IgD-negative memory B cell (primary cell): ENCODE data around the gene SUV39H1. TPM values are rescaled to one million over a fixed set of nuclear protein-coding genes. Genes with fewer than 3 reads are reported as not detected.

Experiments used
- H3K27ac Mint-ChIP-seq, 3 donors: one replicate each; pipeline ENCODE4 v1.8.0; 2020 to 2022; ENCODE audit warnings: mild to moderate bottlenecking in 3 of 3, mixed read lengths in 3 of 3, moderate library complexity in 1 of 3
- H3K27me3 Mint-ChIP-seq: one replicate; pipeline ENCODE4 v1.8.0; 2021; ENCODE audit warnings: mixed read lengths
- H3K36me3 Mint-ChIP-seq: one replicate; pipeline ENCODE4 v1.8.0; 2020; ENCODE audit warnings: mild to moderate bottlenecking, mixed read lengths
- H3K4me1 Mint-ChIP-seq, 3 donors: one replicate each; pipeline ENCODE4 v1.8.0; 2020 to 2022; ENCODE audit warnings: mixed read lengths in 3 of 3, mild to moderate bottlenecking in 1 of 3
- H3K4me3 Mint-ChIP-seq, 4 donors: one replicate each; pipeline ENCODE4 v1.8.0; 2020 to 2022; ENCODE audit warnings: mild to moderate bottlenecking in 4 of 4, mixed read lengths in 4 of 4, moderate library complexity in 3 of 4
- H3K9me3 Mint-ChIP-seq, 3 donors: one replicate each; pipeline ENCODE4 v1.8.0; 2020 to 2021; ENCODE audit warnings: mixed read lengths in 3 of 3, mild to moderate bottlenecking in 1 of 3
- polyA plus RNA-seq: library from polyadenylated mRNA; unstranded; fragments of 300-500 nt; fragmentation: Illumina TruSeq; gene quantifications from one replicate; pipeline ENCODE4 v1.2.3, GENCODE V29; 2021

Gene SUV39H1
- polyA plus RNA-seq, 1 donor from 2014 or later, result 8.6 TPM

GRCh38 chrX:48714573-48714972, 18.0 kb downstream of the SUV39H1 start:
- Mint-ChIP-seq H3K4me1 (no peaks in the 10 kb centered on the region), H3K36me3 (no peaks in the 10 kb centered on the region), H3K9me3 (peaks cover 0 to 2% (median 0%) of the 10 kb centered on the region in 3 donors), H3K4me3 (no peak overlapping the region), H3K27ac (peak overlapping the region in 1 of 3 donors; percentile 5), H3K27me3 (no peaks in the 10 kb centered on the region)

GRCh38 chrX:48715072-48715471, 18.5 kb downstream of the SUV39H1 start:
- Mint-ChIP-seq H3K4me1 (no peaks in the 10 kb centered on the region), H3K27ac (no peak overlapping the region), H3K4me3 (no peak overlapping the region)

GRCh38 chrX:48715876-48716502, 19.5 kb downstream of the SUV39H1 start:
- Mint-ChIP-seq H3K4me1 (no peaks in the 10 kb centered on the region), H3K36me3 (no peaks in the 10 kb centered on the region), H3K27ac (no peak overlapping the region), H3K27me3 (no peaks in the 10 kb centered on the region), H3K4me3 (no peak overlapping the region), H3K9me3 (peaks cover 0 to 2% (median 0%) of the 10 kb centered on the region in 3 donors)

More at GRCh38 chrX:48715072-48715471, 18.5 kb downstream of the SUV39H1 start:
- H3K36me3 Mint-ChIP-seq, result no peaks in the 10 kb centered on the region
- no peaks in the 10 kb centered on the region for H3K27me3 Mint-ChIP-seq
- peaks cover 0 to 2% (median 0%) of the 10 kb centered on the region in 3 donors for H3K9me3 Mint-ChIP-seq

GRCh38 chrX:48719958-48720357, 23.4 kb downstream of the SUV39H1 start:
- peaks cover 0 to 2% (median 0%) of the 10 kb centered on the region in 3 donors for H3K9me3 Mint-ChIP-seq
- H3K27ac Mint-ChIP-seq, result no peak overlapping the region
- no peaks in the 10 kb centered on the region for H3K36me3 Mint-ChIP-seq
- no peak overlapping the region for H3K4me3 Mint-ChIP-seq
- no peaks in the 10 kb centered on the region for H3K4me1 Mint-ChIP-seq
- no peaks in the 10 kb centered on the region for H3K27me3 Mint-ChIP-seq

- Mint-ChIP-seq H3K4me1 (no peaks in the 10 kb centered on the region), H3K27me3 (no peaks in the 10 kb centered on the region), H3K27ac (no peak overlapping the region), H3K36me3 (no peaks in the 10 kb centered on the region), H3K9me3 (peaks cover 0 to 2% (median 0%) of the 10 kb centered on the region in 3 donors), H3K4me3 (no peak overlapping the region)
These were observed 24.2 kb downstream of the SUV39H1 start for GRCh38 chrX:48720577-48721250.

- no peak overlapping the region for H3K4me3 Mint-ChIP-seq
- peaks cover 0 to 2% (median 0%) of the 10 kb centered on the region in 3 donors for H3K9me3 Mint-ChIP-seq
- no peaks in the 10 kb centered on the region for H3K36me3 Mint-ChIP-seq
- H3K27ac Mint-ChIP-seq, result no peak overlapping the region
- H3K4me1 Mint-ChIP-seq, result no peaks in the 10 kb centered on the region
- no peaks in the 10 kb centered on the region for H3K27me3 Mint-ChIP-seq
These were observed 25.4 kb downstream of the SUV39H1 start for GRCh38 chrX:48721916-48722315.

- Mint-ChIP-seq H3K27me3 (no peaks in the 10 kb centered on the region), H3K4me3 (no peak overlapping the region), H3K9me3 (no peaks in the 10 kb centered on the region), H3K27ac (no peak overlapping the region), H3K4me1 (no peaks in the 10 kb centered on the region), H3K36me3 (no peaks in the 10 kb centered on the region)
These were observed 30.1 kb downstream of the SUV39H1 start for GRCh38 chrX:48726596-48726995.

GRCh38 chrX:48728653-48729052, 32.1 kb downstream of the SUV39H1 start:
- H3K27ac Mint-ChIP-seq, result no peak overlapping the region
- H3K4me3 Mint-ChIP-seq, result no peak overlapping the region
- no peaks in the 10 kb centered on the region for H3K9me3 Mint-ChIP-seq
- no peaks in the 10 kb centered on the region for H3K4me1 Mint-ChIP-seq
- H3K27me3 Mint-ChIP-seq, result no peaks in the 10 kb centered on the region
- peaks cover 3% of the 10 kb centered on the region for H3K36me3 Mint-ChIP-seq

- H3K4me1 Mint-ChIP-seq, result peaks cover 9 to 12% (median 10%) of the 10 kb centered on the region in 3 donors
- H3K9me3 Mint-ChIP-seq, result no peaks in the 10 kb centered on the region
- no peaks in the 10 kb centered on the region for H3K27me3 Mint-ChIP-seq
- peak overlapping the region in 1 of 3 donors; percentile 49 for H3K27ac Mint-ChIP-seq
- H3K36me3 Mint-ChIP-seq, result peaks cover 3% of the 10 kb centered on the region
- H3K4me3 Mint-ChIP-seq, result peak overlapping the region; percentile 18 to 92 (median 67)
These were observed 39.8 kb downstream of the SUV39H1 start for GRCh38 chrX:48736303-48736702.

GRCh38 chrX:48736878-48737212, 40.3 kb downstream of the SUV39H1 start:
- no peaks in the 10 kb centered on the region for H3K27me3 Mint-ChIP-seq
- peaks cover 0 to 2% (median 0%) of the 10 kb centered on the region in 3 donors for H3K9me3 Mint-ChIP-seq
- peaks cover 3% of the 10 kb centered on the region for H3K36me3 Mint-ChIP-seq
- H3K4me3 Mint-ChIP-seq, result peak overlapping the region; percentile 69 to 95 (median 92)
- peaks cover 9 to 12% (median 10%) of the 10 kb centered on the region in 3 donors for H3K4me1 Mint-ChIP-seq
- H3K27ac Mint-ChIP-seq, result peak overlapping the region; percentile 74 to 96 (median 89)

- Mint-ChIP-seq H3K9me3 (peaks cover 0 to 2% (median 0%) of the 10 kb centered on the region in 3 donors), H3K4me1 (peaks cover 9 to 12% (median 10%) of the 10 kb centered on the region in 3 donors), H3K4me3 (peak overlapping the region; percentile 69 to 95 (median 92)), H3K27me3 (no peaks in the 10 kb centered on the region), H3K27ac (peak overlapping the region; percentile 74 to 96 (median 89)), H3K36me3 (peaks cover 1% of the 10 kb centered on the region)
These were observed 40.8 kb downstream of the SUV39H1 start for GRCh38 chrX:48737213-48737938.

GRCh38 chrX:48737940-48738339, 41.4 kb downstream of the SUV39H1 start:
- Mint-ChIP-seq H3K27me3 (no peaks in the 10 kb centered on the region), H3K9me3 (peaks cover 0 to 2% (median 0%) of the 10 kb centered on the region in 3 donors), H3K27ac (peak overlapping the region in 2 of 3 donors; percentile 89 to 96), H3K36me3 (no peaks in the 10 kb centered on the region), H3K4me3 (peak overlapping the region; percentile 69 to 95 (median 92)), H3K4me1 (peaks cover 9 to 12% (median 10%) of the 10 kb centered on the region in 3 donors)

GRCh38 chrX:48741834-48742233, 45.3 kb downstream of the SUV39H1 start:
- H3K4me3 Mint-ChIP-seq, result no peak overlapping the region

GRCh38 chrX:48745222-48745621, 48.7 kb downstream of the SUV39H1 start:
- H3K4me3 Mint-ChIP-seq, result no peak overlapping the region
- H3K27ac Mint-ChIP-seq, result no peak overlapping the region
- H3K27me3 Mint-ChIP-seq, result peaks cover 5% of the 10 kb centered on the region
- no peaks in the 10 kb centered on the region for H3K36me3 Mint-ChIP-seq
- peaks cover 0 to 2% (median 0%) of the 10 kb centered on the region in 3 donors for H3K9me3 Mint-ChIP-seq
- H3K4me1 Mint-ChIP-seq, result no peaks in the 10 kb centered on the region

More at GRCh38 chrX:48741834-48742233, 45.3 kb downstream of the SUV39H1 start:
- Mint-ChIP-seq H3K36me3 (no peaks in the 10 kb centered on the region), H3K9me3 (peaks cover 0 to 2% (median 0%) of the 10 kb centered on the region in 3 donors), H3K4me1 (peaks cover 4 to 5% (median 4%) of the 10 kb centered on the region in 3 donors), H3K27me3 (peaks cover 2% of the 10 kb centered on the region), H3K27ac (no peak overlapping the region)

GRCh38 chrX:48747415-48748016, 51.0 kb downstream of the SUV39H1 start:
- H3K36me3 Mint-ChIP-seq, result no peaks in the 10 kb centered on the region
- H3K9me3 Mint-ChIP-seq, result no peaks in the 10 kb centered on the region
- no peaks in the 10 kb centered on the region for H3K4me1 Mint-ChIP-seq
- no peak overlapping the region for H3K27ac Mint-ChIP-seq
- no peak overlapping the region for H3K4me3 Mint-ChIP-seq
- H3K27me3 Mint-ChIP-seq, result peaks cover 5% of the 10 kb centered on the region
